ENCODE data around the gene BCKDK. TPM values are rescaled to one million over a fixed set of nuclear protein-coding genes. Genes with fewer than 3 reads are reported as not detected.
A peak's percentile ranks its signal among the peaks of the same experiment; 100 is the strongest.

BCKDK gene
- total and polyA plus RNA-seq, 2 of the 13 experiments (the other 11 are each of a cell fraction or from before 2014, with no cell fraction given): 24.9 to 42.6 TPM

GRCh38 chr16:31117384-31118222 lies 9.4 kb downstream of the BCKDK start, which contains the start of gene KAT8 (continued):
- TF ChIP-seq E2F1 (CRISPR knock-in tag; IDR thresholded peaks at IDR 0.05) (peak; percentile 87), DRAP1 (CRISPR knock-in tag; IDR thresholded peaks at IDR 0.05) (peak; percentile 76), ZSCAN22 (CRISPR knock-in tag; IDR thresholded peaks at IDR 0.05) (peak; percentile 15; the same call in 1 of the 2 replicates), ZNF512 (CRISPR knock-in tag; IDR thresholded peaks at IDR 0.05) (no peak), POLR2AphosphoS2 (IDR thresholded peaks at IDR 0.05; ENCODE audit: low read depth, low read length) (peak; percentile 65; the same call in 1 of the 2 replicates), ZNF382 (CRISPR knock-in tag; IDR thresholded peaks at IDR 0.05; ENCODE audit: borderline replicate concordance) (no peak), NFYC (CRISPR knock-in tag; IDR thresholded peaks at IDR 0.05) (peak; percentile 87), ZBTB34 (CRISPR knock-in tag; IDR thresholded peaks at IDR 0.05) (peak; percentile 72), ZNF547 (CRISPR knock-in tag; IDR thresholded peaks at IDR 0.05) (peak; percentile 88), ZMYM4 (CRISPR knock-in tag; IDR thresholded peaks at IDR 0.05) (peak; percentile 69; the same call in 1 of the 2 replicates), ZXDC (CRISPR knock-in tag; IDR thresholded peaks at IDR 0.05) (0 out of 2 replicates have a peak, but pooled peaks have one; percentile 46), ETS1 (CRISPR knock-in tag; IDR thresholded peaks at IDR 0.05) (no peak), HOXA9 (CRISPR knock-in tag; IDR thresholded peaks at IDR 0.05; ENCODE audit: borderline replicate concordance) (no peak; the same call in 1 of the 2 replicates), TP53 (CRISPR knock-in tag; conservative IDR thresholded peaks at IDR 0.05) (no peak), ZNF792 (CRISPR knock-in tag; IDR thresholded peaks at IDR 0.05) (peak; percentile 81), SIX4 (CRISPR knock-in tag; IDR thresholded peaks at IDR 0.05) (0 out of 2 replicates have a peak, but pooled peaks have one; percentile 11), ZNF484 (CRISPR knock-in tag; IDR thresholded peaks at IDR 0.05; ENCODE audit: borderline replicate concordance, low read depth) (no peak), SP140L (CRISPR knock-in tag; IDR thresholded peaks at IDR 0.05; ENCODE audit: borderline replicate concordance) (peak; percentile 57; the same call in 1 of the 2 replicates), PLRG1 (conservative IDR thresholded peaks at IDR 0.05) (no peak)
